GM21447 (cell line): Measurements from ENCODE around the gene CES3.

Experiments used
- ATAC-seq: cut with Tn5 transposase; IDR thresholded peaks from one replicate; pipeline ENCODE4 v1.9.1; 2021; ENCODE audit not compliant: unreplicated experiment

CES3 gene

GRCh38 chr16:66961065-66961744 is at the start of gene CES3:
Gene CES3 (plus strand): TSS chr16:66961266. CDS start chr16:66961308, 42 bp downstream.
- no peak for ATAC-seq

- no peak for ATAC-seq
Measured at GRCh38 chr16:66911801-66912200, 49.3 kb upstream of the CES3 start.

- ATAC-seq = no peak
Measured at GRCh38 chr16:66913081-66913480, 48.0 kb upstream of the CES3 start.

GRCh38 chr16:66913711-66914110 is 47.4 kb upstream of the CES3 start:
- ATAC-seq = no peak

GRCh38 chr16:66914541-66914940 is 46.5 kb upstream of the CES3 start:
- ATAC-seq = no peak

GRCh38 chr16:66915041-66915440 is 46.0 kb upstream of the CES3 start:
- no peak for ATAC-seq

GRCh38 chr16:66916518-66916917 is 44.5 kb upstream of the CES3 start:
- no peak for ATAC-seq

GRCh38 chr16:66917741-66918140 is 43.3 kb upstream of the CES3 start:
- no peak for ATAC-seq

- no peak for ATAC-seq
Measured at GRCh38 chr16:66918355-66918754, 42.7 kb upstream of the CES3 start.

- ATAC-seq = no peak
Measured at GRCh38 chr16:66918803-66919568, 42.1 kb upstream of the CES3 start, which contains the start of gene CDH16. Gene CDH16 (minus strand): TSS chr16:66918885. CDS start chr16:66918065, 820 bp downstream.

- ATAC-seq = no peak
Measured at GRCh38 chr16:66919569-66920298, 41.3 kb upstream of the CES3 start.

GRCh38 chr16:66920299-66920590 is 40.8 kb upstream of the CES3 start:
- no peak for ATAC-seq

GRCh38 chr16:66920924-66921680 is 40.0 kb upstream of the CES3 start:
- no peak for ATAC-seq

GRCh38 chr16:66921729-66922450 is 39.2 kb upstream of the CES3 start:
- no peak for ATAC-seq

GRCh38 chr16:66923247-66923731 is 37.8 kb upstream of the CES3 start:
- no peak for ATAC-seq

- ATAC-seq = no peak
Measured at GRCh38 chr16:66923866-66924265, 37.2 kb upstream of the CES3 start.

GRCh38 chr16:66924527-66925321 is 36.3 kb upstream of the CES3 start:
- no peak for ATAC-seq

- no peak for ATAC-seq
Measured at GRCh38 chr16:66925322-66925840, 35.7 kb upstream of the CES3 start, which contains the start of gene RRAD. Gene RRAD (minus strand): TSS chr16:66925535. CDS start chr16:66925179, 356 bp downstream.
